GM12874 (cell line): Measurements from ENCODE around the gene STK11.

Experiments
- CTCF ChIP-seq: IDR thresholded peaks from 2 replicates; pipeline ENCODE4 v1.5.1; 2011; ENCODE audit warnings: low read depth, mild to moderate bottlenecking, control low read depth, low read length, moderate library complexity; ENCODE audit not compliant: insufficient read depth

The STK11 gene

GRCh38 chr19:1210227-1210538, 4.6 kb downstream of the STK11 start:
- no peak for TF ChIP-seq CTCF

GRCh38 chr19:1211494-1212234, 6.1 kb downstream of the STK11 start:
- no peak for TF ChIP-seq CTCF

- no peak for TF ChIP-seq CTCF
These were observed 8.1 kb downstream of the STK11 start for GRCh38 chr19:1213391-1214286.

- no peak for TF ChIP-seq CTCF
These were observed 8.8 kb downstream of the STK11 start for GRCh38 chr19:1214299-1214861.

GRCh38 chr19:1214862-1215731, 9.5 kb downstream of the STK11 start:
- no peak for TF ChIP-seq CTCF

- TF ChIP-seq CTCF = no peak
These were observed 11.2 kb downstream of the STK11 start for GRCh38 chr19:1216756-1217155.
